KMS-11 (cell line): Measurements from ENCODE around the gene P4HA2.
A peak's percentile ranks its signal among the peaks of the same experiment; 100 is the strongest.

Experiments used
- H2AFZ ChIP-seq: fragments of 200-600 bp; sonication (generic); 2 replicates; pipeline ENCODE4 v1.6.1; 2016; ENCODE audit warnings: antibody characterized with exemption, mixed run types, low read depth
- H3K27ac ChIP-seq: fragments of 200-600 bp; sonication (generic); 2 replicates; pipeline ENCODE4 v1.6.1; 2016; ENCODE audit warnings: mild to moderate bottlenecking, mixed run types
- H3K27me3 ChIP-seq: fragments of 200-600 bp; sonication (generic); 2 replicates; pipeline ENCODE4 v1.6.1; 2017; ENCODE audit warnings: mild to moderate bottlenecking, low read depth, mixed run types, moderate library complexity; ENCODE audit not compliant: insufficient read depth
- H3K36me3 ChIP-seq: fragments of 200-600 bp; sonication (generic); 2 replicates; pipeline ENCODE4 v1.6.1; 2017; ENCODE audit warnings: mild to moderate bottlenecking, mixed run types; ENCODE audit not compliant: insufficient read depth
- H3K4me1 ChIP-seq: fragments of 200-600 bp; sonication (generic); 2 replicates; pipeline ENCODE4 v1.6.1; 2016; ENCODE audit warnings: mild to moderate bottlenecking, low read depth, mixed run types; ENCODE audit not compliant: poor library complexity, severe bottlenecking
- H3K4me2 ChIP-seq: fragments of 200-600 bp; sonication (generic); 2 replicates; pipeline ENCODE4 v1.7.0; 2016; ENCODE audit warnings: mild to moderate bottlenecking, mixed run types
- H3K4me3 ChIP-seq: fragments of 200-600 bp; sonication (generic); IDR thresholded peaks from 2 replicates; pipeline ENCODE4 v1.6.1; 2017; ENCODE audit warnings: low read depth, low read length, mixed read lengths; ENCODE audit not compliant: insufficient read depth
- H3K79me2 ChIP-seq: fragments of 200-600 bp; sonication (generic); 2 replicates; pipeline ENCODE4 v1.6.1; 2016; ENCODE audit warnings: low read depth, mixed run types; ENCODE audit not compliant: insufficient read depth
- H3K9ac ChIP-seq: fragments of 200-600 bp; sonication (generic); 2 replicates; pipeline ENCODE4 v1.6.1; 2016; ENCODE audit warnings: mild to moderate bottlenecking, mixed run types
- H4K20me1 ChIP-seq: fragments of 200-600 bp; sonication (generic); 2 replicates; pipeline ENCODE4 v1.6.1; 2016; ENCODE audit warnings: mild to moderate bottlenecking, mixed run types; ENCODE audit not compliant: insufficient read depth
- CTCF ChIP-seq: fragments of 200-600 bp; sonication (generic); conservative IDR thresholded peaks from 2 replicates; pipeline ENCODE4 v1.6.1; 2017; ENCODE audit warnings: low read depth, mild to moderate bottlenecking, antibody characterized with exemption, low read length, moderate library complexity, mixed read lengths

The P4HA2 gene

GRCh38 chr5:132227235-132227484 lies 493 bp downstream of the P4HA2 start:
- H3K27ac ChIP-seq = no peak overlapping the region
- TF ChIP-seq CTCF = no peak

GRCh38 chr5:132226516-132227234 lies 978 bp downstream of the P4HA2 start:
- H3K79me2 ChIP-seq = no peaks in the 10 kb centered on the region
- H3K36me3 ChIP-seq = no peaks in the 10 kb centered on the region
- H3K27me3 ChIP-seq = no peaks in the 10 kb centered on the region
- H3K27ac ChIP-seq = no peak overlapping the region
- no peak for TF ChIP-seq CTCF
- peak overlapping the region; percentile 90; the same call in 1 of the 2 replicates for H2AFZ ChIP-seq
- no peaks in the 10 kb centered on the region for H3K4me1 ChIP-seq
- H3K4me3 ChIP-seq = no peak overlapping the region
- H4K20me1 ChIP-seq = no peaks in the 10 kb centered on the region
- peak overlapping the region; percentile 76 for H3K4me2 ChIP-seq
- peak overlapping the region; percentile 49; the same call in 1 of the 2 replicates for H3K9ac ChIP-seq

More at GRCh38 chr5:132227235-132227484, 493 bp downstream of the P4HA2 start:
- Histone ChIP-seq H3K79me2 (no peaks in the 10 kb centered on the region), H3K4me1 (no peaks in the 10 kb centered on the region), H3K27me3 (no peaks in the 10 kb centered on the region), H3K4me2 (peak overlapping the region; percentile 76), H3K9ac (peak overlapping the region; percentile 49; the same call in 1 of the 2 replicates), H2AFZ (peak overlapping the region; percentile 90), H3K36me3 (no peaks in the 10 kb centered on the region), H4K20me1 (no peaks in the 10 kb centered on the region), H3K4me3 (no peak overlapping the region)

- no peak overlapping the region for H3K27ac ChIP-seq
- no peak overlapping the region for H3K4me2 ChIP-seq
- no peaks in the 10 kb centered on the region for H3K4me1 ChIP-seq
- no peaks in the 10 kb centered on the region for H3K79me2 ChIP-seq
- no peak overlapping the region for H3K4me3 ChIP-seq
- no peaks in the 10 kb centered on the region for H3K36me3 ChIP-seq
- H3K27me3 ChIP-seq = no peaks in the 10 kb centered on the region
- TF ChIP-seq CTCF = no peak
- no peaks in the 10 kb centered on the region for H4K20me1 ChIP-seq
- no peak overlapping the region for H3K9ac ChIP-seq
- no peak overlapping the region for H2AFZ ChIP-seq
Observed at GRCh38 chr5:132225165-132226032, 2.3 kb downstream of the P4HA2 start.

GRCh38 chr5:132224716-132225115 lies 2.9 kb downstream of the P4HA2 start:
- H3K4me2 ChIP-seq = no peak overlapping the region

More at GRCh38 chr5:132224716-132225115, 2.9 kb downstream of the P4HA2 start:
- Histone ChIP-seq H4K20me1 (no peaks in the 10 kb centered on the region), H3K36me3 (no peaks in the 10 kb centered on the region), H3K27me3 (no peaks in the 10 kb centered on the region), H3K9ac (no peak overlapping the region), H2AFZ (no peak overlapping the region), H3K79me2 (no peaks in the 10 kb centered on the region), H3K27ac (no peak overlapping the region), H3K4me3 (no peak overlapping the region), H3K4me1 (no peaks in the 10 kb centered on the region)
- no peak for TF ChIP-seq CTCF
